HG02588 (cell line): ENCODE measurements around the gene RPL21.
A peak's percentile ranks its signal among the peaks of the same experiment; 100 is the strongest.

Source experiments
- ATAC-seq: cut with Tn5 transposase; IDR thresholded peaks from one replicate; pipeline ENCODE4 v1.9.1; 2021; ENCODE audit warnings: mild to moderate bottlenecking, moderate library complexity; ENCODE audit not compliant: unreplicated experiment

RPL21 gene

DNA sequence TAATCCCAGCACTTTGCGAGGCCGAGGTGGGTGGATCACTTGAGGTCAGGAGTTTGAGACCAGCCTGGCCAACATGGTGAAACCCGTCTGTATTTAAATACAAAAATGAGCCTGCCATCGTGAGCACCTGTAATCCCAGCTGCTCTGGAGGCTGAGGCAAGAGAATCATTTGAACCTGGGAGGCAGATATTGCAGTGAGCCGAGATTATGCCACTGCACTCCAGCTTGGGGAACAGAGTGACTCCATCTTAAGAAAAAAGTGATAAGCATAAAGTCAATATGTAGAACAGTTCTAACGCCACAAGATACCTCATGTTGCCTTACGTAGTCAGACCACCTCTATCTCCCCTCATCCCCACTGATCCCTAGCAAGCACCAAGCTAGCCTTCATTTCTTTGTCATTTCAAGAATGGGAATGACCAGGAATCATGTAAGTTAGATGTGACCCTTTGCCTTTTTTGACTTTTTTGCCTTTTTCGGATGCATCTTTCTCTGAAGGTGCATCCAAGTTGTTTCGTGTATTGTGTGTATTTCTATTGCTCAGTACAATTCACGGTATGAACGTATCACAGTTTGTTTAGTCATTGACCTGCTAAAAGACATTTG is 6.4 kb downstream of the RPL21 start:
- ATAC-seq, result no peak

DNA sequence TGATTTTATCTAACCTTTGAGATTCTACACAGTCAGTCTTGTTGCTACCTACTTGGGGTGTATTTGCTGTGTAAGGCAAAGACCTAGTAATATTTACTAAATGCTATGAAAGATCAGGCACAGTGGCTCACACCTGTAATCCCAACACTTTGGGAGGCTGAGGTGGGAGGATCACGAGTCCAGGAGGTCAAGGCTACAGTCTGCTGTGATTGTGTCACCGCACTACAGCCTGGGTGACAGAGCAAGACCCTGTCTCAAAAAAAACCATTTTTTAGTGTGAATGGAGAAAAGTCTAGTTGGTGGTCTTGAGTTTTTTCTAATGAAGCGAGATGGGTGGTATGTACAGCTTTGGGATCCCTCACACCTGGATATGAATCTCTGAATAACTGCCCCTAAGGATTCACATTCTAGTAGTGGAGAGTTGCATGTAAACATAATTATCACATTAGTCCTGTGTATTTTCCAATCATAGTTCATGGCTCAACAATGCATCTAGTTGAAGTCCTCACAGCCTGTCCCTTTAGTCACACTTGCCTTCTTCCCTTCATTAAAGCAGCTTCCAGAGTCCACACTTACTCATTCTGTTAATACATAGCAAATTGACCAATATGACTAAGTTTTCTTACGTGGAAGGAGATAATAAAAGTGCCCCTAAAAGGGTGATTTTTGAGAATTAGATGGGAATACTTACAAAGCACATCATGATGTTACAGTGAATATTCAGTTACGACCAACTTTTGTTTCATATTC is 7.5 kb downstream of the RPL21 start:
- no peak for ATAC-seq

DNA sequence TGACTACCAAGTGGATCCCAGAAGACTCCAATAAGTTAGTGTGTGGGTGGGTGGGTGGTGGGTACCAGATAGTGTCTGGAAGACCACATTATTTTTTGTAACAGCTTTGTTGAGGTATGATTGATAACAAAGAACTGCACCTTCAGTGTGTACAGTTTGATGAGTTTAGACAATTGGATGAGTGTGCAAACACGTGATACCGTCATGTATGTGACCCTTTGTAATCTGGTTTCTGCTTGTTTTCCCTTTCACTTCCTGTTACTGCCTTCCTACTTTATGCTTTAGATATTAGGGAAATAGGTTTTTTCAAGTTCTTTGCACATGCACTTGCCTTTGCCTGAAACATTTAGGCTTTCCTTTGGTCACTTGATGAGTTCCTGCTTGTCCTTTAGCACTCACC is 8.5 kb downstream of the RPL21 start:
- ATAC-seq, result no peak

DNA sequence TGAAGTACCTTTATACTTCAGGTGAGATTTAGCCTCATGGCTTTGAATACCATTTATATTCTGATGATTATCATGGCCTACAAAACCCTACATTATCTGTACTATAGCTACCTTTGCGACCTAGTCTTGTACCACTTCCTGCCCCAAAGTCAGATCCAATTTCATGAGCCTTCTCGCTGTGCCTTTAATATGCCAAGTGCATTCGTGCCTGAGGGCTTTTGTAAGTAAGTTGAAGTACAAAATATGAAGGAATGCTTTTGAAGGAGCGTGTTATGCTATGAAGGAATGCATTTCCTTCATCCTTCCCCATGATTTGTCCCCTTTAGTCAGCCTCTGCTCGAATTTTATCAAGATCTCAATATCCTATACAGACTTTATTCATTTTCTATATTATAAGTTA is 10.0 kb downstream of the RPL21 start:
- no peak for ATAC-seq

GRCh38 chr13:27263438-27263837 is 12.1 kb downstream of the RPL21 start:
- ATAC-seq, result no peak

DNA sequence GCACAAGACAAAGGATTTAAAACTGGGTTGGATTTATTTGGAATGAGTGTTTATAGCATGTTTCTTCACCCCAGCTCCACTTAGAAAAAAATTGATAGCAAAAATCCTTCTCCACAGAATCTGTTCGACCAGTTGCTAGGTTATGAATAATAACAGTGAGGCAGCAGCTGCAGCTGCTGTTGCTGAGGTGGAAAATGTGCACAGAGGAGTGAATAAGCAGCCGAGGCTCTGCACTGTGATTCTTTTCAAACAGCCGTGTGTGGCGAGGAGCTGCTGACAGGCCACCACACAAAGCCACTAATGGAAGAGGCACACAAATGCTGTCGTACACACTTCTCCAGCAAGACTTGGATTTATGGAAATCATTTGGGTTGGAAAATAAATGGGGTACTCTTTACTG is 12.8 kb downstream of the RPL21 start:
- ATAC-seq, result no peak

- no peak for ATAC-seq
These were observed 13.3 kb downstream of the RPL21 start for GRCh38 chr13:27264648-27265047.

DNA sequence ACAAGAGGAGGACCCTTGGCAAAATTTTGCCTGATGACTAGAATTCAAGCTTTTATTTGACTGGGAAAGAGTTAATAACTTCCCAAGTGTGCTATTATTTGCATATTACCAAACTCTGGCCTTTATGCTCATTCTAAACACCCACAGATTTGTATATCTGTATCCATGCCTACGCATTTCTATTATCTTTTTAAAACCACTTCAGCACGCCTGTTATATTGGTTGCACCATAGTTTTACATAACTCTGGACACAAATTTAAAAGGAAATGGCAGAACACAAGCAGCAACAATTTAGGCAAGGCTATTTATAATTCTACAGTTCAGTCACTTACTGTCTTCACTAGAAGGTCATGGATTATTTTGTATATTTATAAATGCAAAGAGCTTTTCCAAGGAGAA is 15.6 kb downstream of the RPL21 start:
- no peak for ATAC-seq

DNA sequence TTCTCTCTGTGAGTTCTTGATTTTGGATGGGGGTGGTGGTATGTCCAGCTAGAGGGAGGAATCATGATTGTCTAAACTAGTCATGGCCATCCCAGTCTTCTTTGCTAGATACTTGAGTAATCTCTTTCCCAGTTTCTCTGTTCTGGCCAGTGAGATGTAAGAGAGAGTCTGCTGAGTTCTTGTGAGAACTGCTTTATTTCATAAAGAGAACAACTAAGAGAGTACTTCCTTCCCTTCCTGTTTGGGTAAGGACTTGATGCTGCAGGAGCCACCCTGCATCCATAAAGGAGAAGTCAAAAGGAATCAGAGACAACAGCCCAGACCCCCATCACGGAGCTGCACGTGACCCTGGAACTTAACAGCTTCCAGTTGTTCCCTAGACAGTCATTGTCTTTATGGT is 16.2 kb downstream of the RPL21 start:
- ATAC-seq, result no peak

DNA sequence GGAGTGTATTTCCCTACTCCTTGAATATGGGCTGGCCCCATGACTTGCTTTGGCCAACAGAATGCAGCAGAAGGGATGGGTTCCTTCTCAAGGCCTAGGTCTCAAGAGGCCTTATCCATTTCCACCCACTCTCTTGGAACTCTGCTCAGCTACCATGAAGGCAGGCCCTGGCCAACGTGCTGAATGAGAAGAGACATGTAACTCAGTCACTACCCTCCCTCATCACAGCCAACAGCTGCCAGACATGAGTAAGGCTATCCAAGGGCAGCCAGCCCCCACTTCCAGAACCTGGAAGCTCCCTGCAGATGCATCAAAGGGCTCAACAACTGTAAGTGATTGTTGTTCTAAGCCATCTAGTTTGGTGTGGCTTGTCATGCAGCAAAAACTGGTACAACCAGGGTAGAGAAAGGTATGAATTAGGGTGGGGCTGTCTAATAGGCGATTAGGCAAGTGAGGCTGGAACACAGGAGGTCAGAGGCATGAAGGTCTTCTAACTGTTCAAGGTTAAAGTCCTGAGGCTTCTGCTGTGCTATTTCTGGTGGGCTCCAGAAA is 17.8 kb downstream of the RPL21 start:
- no peak for ATAC-seq

- ATAC-seq, result peak; percentile 87
These were observed 19.5 kb downstream of the RPL21 start, which contains the start of gene RASL11A for GRCh38 chr13:27270594-27271520. Gene RASL11A, plus strand, starts transcription at chr13:27270830. Its CDS starts 115 bp downstream, at chr13:27270945.

DNA sequence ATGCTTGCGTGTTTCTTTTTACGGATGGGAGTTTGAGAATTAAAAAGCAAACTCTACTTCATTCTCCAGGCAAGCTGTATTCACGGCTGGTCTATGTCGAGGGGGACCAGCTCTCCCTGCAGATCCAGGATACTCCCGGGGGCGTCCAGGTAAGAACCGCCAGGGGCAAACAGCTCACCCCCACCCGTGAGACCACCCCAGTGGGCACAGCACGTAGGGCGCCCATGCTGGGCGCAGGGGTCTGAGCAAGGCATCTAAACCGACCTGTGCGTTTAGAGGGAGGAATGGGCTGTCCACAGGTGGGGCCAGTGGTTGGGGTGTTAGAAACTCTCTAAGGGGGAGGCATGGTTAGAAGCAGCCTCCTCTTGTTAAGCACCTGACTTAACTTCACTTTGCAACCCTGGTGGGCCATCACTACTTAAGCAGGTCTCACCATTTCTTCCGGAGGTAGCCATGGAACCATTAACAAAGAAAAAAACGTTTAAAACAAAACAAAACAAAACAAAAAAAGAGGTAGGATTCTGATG is 20.3 kb downstream of the RPL21 start:
- no peak for ATAC-seq

DNA sequence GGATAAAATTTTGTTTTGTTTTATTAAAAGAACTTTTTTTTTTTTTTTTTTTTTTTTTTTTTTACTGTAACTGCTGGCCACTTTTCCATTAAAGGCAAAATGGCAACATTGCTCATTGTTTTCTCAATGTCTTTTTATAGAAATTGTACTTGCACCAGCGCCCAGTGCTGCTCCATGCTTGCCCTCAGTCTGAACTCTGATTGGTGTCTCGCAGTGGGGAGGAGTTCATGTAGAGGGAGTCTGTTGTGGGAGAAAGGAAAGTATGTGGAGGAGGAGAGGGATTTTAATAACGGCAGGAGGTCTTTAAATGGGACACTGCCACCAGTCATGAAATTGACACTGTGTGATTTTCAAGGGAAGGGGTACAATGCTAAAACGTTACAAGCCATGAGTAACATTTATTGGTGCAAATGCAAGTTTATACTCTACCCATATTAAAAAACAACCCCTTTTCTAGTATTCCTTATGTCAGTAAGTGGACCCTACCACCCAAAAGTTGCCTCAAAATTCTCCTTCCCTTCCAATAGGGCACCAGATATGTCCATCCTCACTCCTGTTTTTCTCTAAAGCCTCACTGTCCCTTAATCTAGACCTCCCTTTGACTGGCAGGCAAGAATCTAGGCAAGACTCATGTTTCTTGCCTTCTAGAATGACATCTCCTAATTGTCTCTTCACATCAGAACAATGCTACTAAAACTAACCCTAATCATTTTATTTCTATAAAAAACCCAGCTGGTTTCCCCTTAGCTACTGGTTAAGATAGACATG is 22.5 kb downstream of the RPL21 start:
- ATAC-seq, result no peak

DNA sequence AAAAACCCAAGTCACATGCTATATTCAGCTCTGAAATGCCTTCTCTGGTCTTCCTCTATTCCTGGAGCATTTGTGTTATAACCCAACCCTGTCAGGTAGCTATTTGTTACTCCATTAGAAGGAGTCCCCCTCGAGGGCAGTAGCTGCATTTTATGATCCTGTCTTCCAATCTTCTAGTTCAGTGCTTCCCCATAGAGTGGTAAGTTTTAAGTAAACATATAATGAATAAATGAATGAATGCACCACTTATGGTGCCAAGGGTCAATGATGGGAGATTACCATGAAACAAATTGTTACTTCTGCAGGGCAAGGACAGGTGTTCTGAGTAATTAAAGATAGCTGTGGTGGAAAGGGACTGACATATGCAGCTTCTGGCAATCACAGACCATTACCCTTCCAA is 23.3 kb downstream of the RPL21 start:
- no peak for ATAC-seq

DNA sequence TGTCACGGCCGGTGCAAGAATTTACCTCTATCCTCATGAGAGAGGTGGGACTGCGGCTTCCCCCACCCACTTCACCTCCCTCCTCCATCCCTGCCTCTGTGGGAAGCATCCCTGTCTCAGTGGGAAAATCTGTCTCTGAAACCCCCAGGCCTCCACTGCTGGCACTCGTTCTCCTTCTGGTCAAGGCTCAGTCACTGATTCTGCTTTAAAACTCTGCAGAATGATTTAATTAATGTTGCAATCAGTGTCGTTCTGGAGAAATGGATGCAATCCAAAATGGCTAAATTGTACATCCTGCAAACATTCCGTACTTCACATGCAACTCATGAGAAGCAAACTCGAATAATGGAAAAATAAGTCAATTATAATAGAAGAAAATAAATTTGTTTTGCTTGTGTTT is 24.8 kb downstream of the RPL21 start:
- no peak for ATAC-seq

DNA sequence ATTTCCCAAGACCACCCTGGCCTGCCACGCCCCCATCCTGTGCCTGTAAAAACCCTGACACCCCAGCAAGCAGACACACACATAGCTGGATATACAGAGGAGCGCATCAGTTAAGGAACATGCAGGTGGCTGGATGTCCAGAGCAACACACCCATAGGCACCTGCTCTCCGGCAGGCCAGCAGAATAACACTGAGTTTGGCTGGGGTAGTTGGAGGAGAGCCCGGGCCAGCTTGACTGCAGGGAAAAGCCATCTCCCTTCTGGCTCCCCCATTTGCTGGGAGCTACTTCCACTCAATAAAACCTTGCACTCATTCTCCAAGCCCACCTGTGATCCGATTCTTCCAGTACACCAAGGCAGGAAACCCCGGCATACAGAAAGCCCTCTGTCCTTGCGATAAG is 28.1 kb downstream of the RPL21 start:
- no peak for ATAC-seq

DNA sequence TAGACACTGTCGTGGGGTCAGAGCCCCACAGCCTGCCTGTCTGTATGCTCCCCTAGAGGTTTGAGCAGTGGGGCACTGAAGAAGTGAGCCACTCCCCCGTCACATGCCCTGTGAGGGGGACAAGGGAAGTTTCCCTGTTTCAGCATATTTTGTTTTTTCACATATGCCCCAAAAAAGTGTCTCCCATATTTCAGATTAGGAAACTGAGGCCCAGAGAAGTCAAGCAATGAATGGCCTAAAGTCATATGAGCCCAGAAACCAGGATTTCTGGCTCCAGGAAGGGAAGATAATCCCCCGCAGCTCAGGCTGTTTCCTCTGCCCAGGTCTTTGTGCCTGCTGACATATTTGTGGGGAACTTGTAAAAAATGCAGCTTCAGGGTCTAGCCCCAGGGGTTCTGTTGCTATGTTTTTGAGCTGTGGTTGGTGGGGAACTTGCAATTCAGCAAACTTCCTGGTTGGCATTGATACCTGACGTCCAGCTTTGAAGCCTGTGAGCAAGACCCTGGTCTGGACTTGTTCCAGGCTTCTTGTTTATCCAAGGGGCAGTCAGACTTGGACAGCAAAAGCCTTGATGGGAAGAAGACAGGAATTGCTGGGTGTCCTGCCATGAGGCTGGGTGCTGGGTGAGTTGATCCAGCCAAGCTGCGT is 28.8 kb downstream of the RPL21 start:
- no peak for ATAC-seq

GRCh38 chr13:27280841-27281240 is 29.5 kb downstream of the RPL21 start:
- ATAC-seq, result no peak

GRCh38 chr13:27281420-27281819 is 30.1 kb downstream of the RPL21 start:
- no peak for ATAC-seq
